K562 (cell line): ENCODE data around the gene LTBR. TPM values are rescaled to one million over a fixed set of nuclear protein-coding genes. Genes with fewer than 3 reads are reported as not detected.

Experiments
- BACH1 ChIP-seq: fragments of 200-800 bp; sonication (Bioruptor generic); IDR thresholded peaks from 2 replicates; pipeline ENCODE4 v1.6.1; 2016; ENCODE audit warnings: missing genetic modification characterization, missing compliant biosample characterization
- CAMTA2 ChIP-seq: fragments of 250-450 bp; sonication (Bioruptor Pico); conservative IDR thresholded peaks from 2 replicates; pipeline ENCODE4 v1.5.1; 2022
- ID3 ChIP-seq, 2 experiments: fragments of 250-450 bp in 1 of 2; fragments of 450-650 bp in 1 of 2; sonication (Bioruptor Pico) in 1 of 2; IDR thresholded peaks; 2 replicates each; pipeline versions ENCODE4 v1.6.1 to v1.8.0; 2016 to 2021; ENCODE audit warnings: mild to moderate bottlenecking in 2 of 2, moderate library complexity in 2 of 2, missing compliant biosample characterization in 1 of 2, missing genetic modification characterization in 1 of 2
- NR2F6 ChIP-seq: fragments of 450-650 bp; formaldehyde crosslinking; IDR thresholded peaks from 2 replicates; pipeline ENCODE4 v1.4.0; 2020; ENCODE audit warnings: mild to moderate bottlenecking
- POLR2B ChIP-seq: fragments of 450-650 bp; IDR thresholded peaks from 2 replicates; pipeline ENCODE4 v1.6.1; 2018; ENCODE audit warnings: low read depth; ENCODE audit not compliant: partially characterized antibody
- RUNX1 ChIP-seq: sonication (generic); IDR thresholded peaks from 2 replicates; pipeline ENCODE4 v1.6.1; 2016; ENCODE audit warnings: antibody characterized with exemption, low read depth
- SMAD1 ChIP-seq: fragments of 150-350 bp; IDR thresholded peaks from 2 replicates; pipeline ENCODE4 v1.6.1; 2014; ENCODE audit warnings: low read length, low read depth; ENCODE audit not compliant: partially characterized antibody
- ZNF79 ChIP-seq: fragments of 250-450 bp; sonication (Bioruptor Pico); IDR thresholded peaks from 2 replicates; pipeline ENCODE4 v1.4.0; 2020; ENCODE audit warnings: low read depth, mild to moderate bottlenecking, moderate library complexity
- polyA plus RNA-seq, 8 experiments: library from polyadenylated mRNA; depleted of rRNA in 4 of 8; stranded (reverse) in 5 of 8; unstranded in 3 of 8; fragments of >200 nt; fragmentation: Nextera tagmentation in 2 of 8; fragmentation: Illumina TruSeq in 1 of 8; extraction: Ambion mirVana in 2 of 8; extraction: Trizol in 1 of 8; gene quantifications; 2 replicates each; pipeline versions ENCODE4 v1.2.1 to v1.2.3, GENCODE V29; 2011 to 2014; ENCODE audit warnings: inconsistent platforms in 1 of 8, missing spikeins in 1 of 8
- total RNA-seq, 7 experiments: library from RNA; depleted of rRNA in 6 of 7; stranded (reverse); fragments of >200 nt in 6 of 7; fragmentation: Illumina TruSeq in 2 of 7; extraction: Trizol in 2 of 7; gene quantifications; 2 replicates each; pipeline versions ENCODE4 v1.2.1 to v1.2.3, GENCODE V29; 2011 to 2021; ENCODE audit warnings: low replicate concordance in 1 of 7
- TF ChIP-seq, protein P1 (sequence below): sonication (generic); formaldehyde crosslinking; IDR thresholded peaks from 2 replicates; pipeline ENCODE4 v1.8.0; 2023; ENCODE audit warnings: mild to moderate bottlenecking, missing genetic modification reagents
- TF ChIP-seq, protein P2 (sequence below): sonication (generic); formaldehyde crosslinking; IDR thresholded peaks from 2 replicates; pipeline ENCODE4 v1.5.0; 2020; ENCODE audit warnings: missing genetic modification reagents
- TF ChIP-seq, protein P3 (sequence below), 2 experiments: IDR thresholded peaks; 2 replicates each; pipeline ENCODE4 v1.6.1; 2012; ENCODE audit warnings: improper control_type of control experiment in 2 of 2, low read depth in 2 of 2, low read length in 2 of 2, borderline replicate concordance in 1 of 2
- TF ChIP-seq, protein P4 (sequence below): sonication (generic); formaldehyde crosslinking; IDR thresholded peaks from 2 replicates; pipeline ENCODE4 v1.8.1; 2022; ENCODE audit warnings: missing genetic modification reagents

LTBR gene
- total and polyA plus RNA-seq, 9 of the 15 experiments (the other 6 are each of a cell fraction or from before 2014, with no cell fraction given) = 0.96 to 69.0 (median 35.3) TPM

DNA sequence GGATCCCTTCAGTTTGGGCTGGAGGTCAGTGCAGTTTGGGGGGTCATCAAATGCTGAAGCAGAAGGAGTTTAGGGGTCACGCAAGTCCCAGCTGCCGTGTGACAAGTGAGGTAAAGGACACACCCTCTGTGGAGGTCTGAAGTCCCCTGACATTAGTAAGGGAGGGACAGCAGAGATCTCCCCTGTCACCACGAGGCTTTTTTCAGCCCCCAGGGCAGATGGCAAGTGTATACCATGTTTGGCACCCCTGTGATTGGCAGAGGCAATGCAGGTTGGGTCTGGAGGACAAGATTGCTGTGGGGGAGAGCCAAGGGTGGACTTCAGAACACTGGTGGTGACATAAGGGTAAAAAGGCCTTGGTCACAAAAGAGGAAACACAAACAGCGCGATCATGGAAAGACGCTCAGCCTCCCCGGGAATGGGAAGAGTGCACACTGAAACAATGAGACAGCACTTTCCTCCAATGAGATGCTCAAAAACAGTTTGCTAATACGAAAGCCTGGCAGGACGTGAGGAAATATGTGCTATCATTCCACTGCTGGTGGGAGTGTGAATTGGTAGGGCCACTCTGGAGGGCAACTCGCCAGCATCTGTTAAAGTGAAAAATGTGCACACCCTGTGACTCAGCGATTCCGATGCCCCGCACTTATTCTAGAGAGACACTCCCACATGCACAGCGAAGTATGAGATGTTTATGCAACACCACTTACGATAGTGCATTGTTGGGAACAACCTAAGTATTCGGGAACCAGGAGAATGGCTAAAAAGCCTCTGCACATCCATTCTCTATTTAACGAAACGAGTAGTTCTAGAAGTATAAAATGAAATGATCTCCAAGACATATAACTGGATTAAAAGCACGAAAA, 46.4 kb downstream of the LTBR start (continued):
- TF ChIP-seq, protein P1, sequence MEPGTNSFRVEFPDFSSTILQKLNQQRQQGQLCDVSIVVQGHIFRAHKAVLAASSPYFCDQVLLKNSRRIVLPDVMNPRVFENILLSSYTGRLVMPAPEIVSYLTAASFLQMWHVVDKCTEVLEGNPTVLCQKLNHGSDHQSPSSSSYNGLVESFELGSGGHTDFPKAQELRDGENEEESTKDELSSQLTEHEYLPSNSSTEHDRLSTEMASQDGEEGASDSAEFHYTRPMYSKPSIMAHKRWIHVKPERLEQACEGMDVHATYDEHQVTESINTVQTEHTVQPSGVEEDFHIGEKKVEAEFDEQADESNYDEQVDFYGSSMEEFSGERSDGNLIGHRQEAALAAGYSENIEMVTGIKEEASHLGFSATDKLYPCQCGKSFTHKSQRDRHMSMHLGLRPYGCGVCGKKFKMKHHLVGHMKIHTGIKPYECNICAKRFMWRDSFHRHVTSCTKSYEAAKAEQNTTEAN (CRISPR knock-in tag) = no peak
- TF ChIP-seq NR2F6 (CRISPR knock-in tag) = no peak
- TF ChIP-seq, protein P2, sequence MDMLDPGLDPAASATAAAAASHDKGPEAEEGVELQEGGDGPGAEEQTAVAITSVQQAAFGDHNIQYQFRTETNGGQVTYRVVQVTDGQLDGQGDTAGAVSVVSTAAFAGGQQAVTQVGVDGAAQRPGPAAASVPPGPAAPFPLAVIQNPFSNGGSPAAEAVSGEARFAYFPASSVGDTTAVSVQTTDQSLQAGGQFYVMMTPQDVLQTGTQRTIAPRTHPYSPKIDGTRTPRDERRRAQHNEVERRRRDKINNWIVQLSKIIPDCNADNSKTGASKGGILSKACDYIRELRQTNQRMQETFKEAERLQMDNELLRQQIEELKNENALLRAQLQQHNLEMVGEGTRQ (CRISPR knock-in tag) = no peak
- no peak for TF ChIP-seq SMAD1
- no peak for TF ChIP-seq CAMTA2 (CRISPR knock-in tag)
- TF ChIP-seq ID3 (CRISPR knock-in tag; IDR thresholded peaks at IDR 0.05) = no peak
- TF ChIP-seq ID3 (tag; IDR thresholded peaks at IDR 0.05) = no peak
- no peak for TF ChIP-seq RUNX1
- TF ChIP-seq, protein P3, sequence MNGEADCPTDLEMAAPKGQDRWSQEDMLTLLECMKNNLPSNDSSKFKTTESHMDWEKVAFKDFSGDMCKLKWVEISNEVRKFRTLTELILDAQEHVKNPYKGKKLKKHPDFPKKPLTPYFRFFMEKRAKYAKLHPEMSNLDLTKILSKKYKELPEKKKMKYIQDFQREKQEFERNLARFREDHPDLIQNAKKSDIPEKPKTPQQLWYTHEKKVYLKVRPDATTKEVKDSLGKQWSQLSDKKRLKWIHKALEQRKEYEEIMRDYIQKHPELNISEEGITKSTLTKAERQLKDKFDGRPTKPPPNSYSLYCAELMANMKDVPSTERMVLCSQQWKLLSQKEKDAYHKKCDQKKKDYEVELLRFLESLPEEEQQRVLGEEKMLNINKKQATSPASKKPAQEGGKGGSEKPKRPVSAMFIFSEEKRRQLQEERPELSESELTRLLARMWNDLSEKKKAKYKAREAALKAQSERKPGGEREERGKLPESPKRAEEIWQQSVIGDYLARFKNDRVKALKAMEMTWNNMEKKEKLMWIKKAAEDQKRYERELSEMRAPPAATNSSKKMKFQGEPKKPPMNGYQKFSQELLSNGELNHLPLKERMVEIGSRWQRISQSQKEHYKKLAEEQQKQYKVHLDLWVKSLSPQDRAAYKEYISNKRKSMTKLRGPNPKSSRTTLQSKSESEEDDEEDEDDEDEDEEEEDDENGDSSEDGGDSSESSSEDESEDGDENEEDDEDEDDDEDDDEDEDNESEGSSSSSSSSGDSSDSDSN (IDR thresholded peaks at IDR 0.05; ENCODE audit: borderline replicate concordance in 1 of 2, low read depth in 2 of 2, low read length in 2 of 2) = no peak
- peak; percentile 97 for TF ChIP-seq BACH1 (tag)
- no peak for TF ChIP-seq POLR2B
- TF ChIP-seq, protein P4, sequence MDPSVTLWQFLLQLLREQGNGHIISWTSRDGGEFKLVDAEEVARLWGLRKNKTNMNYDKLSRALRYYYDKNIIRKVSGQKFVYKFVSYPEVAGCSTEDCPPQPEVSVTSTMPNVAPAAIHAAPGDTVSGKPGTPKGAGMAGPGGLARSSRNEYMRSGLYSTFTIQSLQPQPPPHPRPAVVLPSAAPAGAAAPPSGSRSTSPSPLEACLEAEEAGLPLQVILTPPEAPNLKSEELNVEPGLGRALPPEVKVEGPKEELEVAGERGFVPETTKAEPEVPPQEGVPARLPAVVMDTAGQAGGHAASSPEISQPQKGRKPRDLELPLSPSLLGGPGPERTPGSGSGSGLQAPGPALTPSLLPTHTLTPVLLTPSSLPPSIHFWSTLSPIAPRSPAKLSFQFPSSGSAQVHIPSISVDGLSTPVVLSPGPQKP (CRISPR knock-in tag) = no peak
- TF ChIP-seq ZNF79 = no peak
